Endothelial cell of umbilical vein (primary cell): ENCODE data around the gene SAMD10. TPM values are rescaled to one million over a fixed set of nuclear protein-coding genes. Genes with fewer than 3 reads are reported as not detected.

Source experiments
- BruUV-seq: library from RNA; stranded (reverse); fragments of 400-500 nt; replicated peaks from 2 replicates; lab custom pipeline; 2021; lab: Mats Ljungman, UMichigan
- CTCF ChIA-PET: fragments of 300-600, 350-600 bp; sonication (Branson Sonifier 250); formaldehyde crosslinking; loops from one replicate; lab custom pipeline; 2021; ENCODE audit warnings: antibody characterized with exemption, inconsistent platforms; lab: Charles Lee
- POLR2A ChIA-PET: fragments of 300-600, 350-600 bp; sonication (Branson Sonifier 250); formaldehyde crosslinking; loops from one replicate; lab custom pipeline; 2021; ENCODE audit warnings: antibody characterized with exemption, inconsistent platforms; lab: Charles Lee
- DNase-seq: peaks from one replicate; pipeline ENCODE4 v3.0.0-alpha.2; 2011; ENCODE audit warnings: low read depth, low spot score
- FAIRE-seq: peaks from 2 replicates; lab custom pipeline; 2011; peaks lifted over from hg19 to GRCh38; lab: Jason Lieb, UNC
- H2AFZ ChIP-seq: 2 replicates; pipeline ENCODE4 v1.6.0; 2012; ENCODE audit warnings: low read depth, low read length, control low read depth, inconsistent platforms
- H3K27ac ChIP-seq: 2 replicates; pipeline ENCODE4 v1.5.1; 2011; ENCODE audit warnings: low read depth, mild to moderate bottlenecking, control low read depth, low read length, moderate library complexity; ENCODE audit not compliant: insufficient read depth
- H3K27me3 ChIP-seq, 2 experiments: 2 replicates each; pipeline versions ENCODE4 v1.6.0 to v1.6.1; 2011; ENCODE audit warnings: low read length in 2 of 2, mixed read lengths in 1 of 2; ENCODE audit not compliant: control insufficient read depth in 2 of 2, insufficient read depth in 2 of 2
- H3K36me3 ChIP-seq, 2 experiments: 2 replicates in 1 of 2; 3 replicates in 1 of 2; pipeline ENCODE4 v1.5.1; 2011; ENCODE audit warnings: low read length in 2 of 2, mild to moderate bottlenecking in 1 of 2, moderate library complexity in 1 of 2; ENCODE audit not compliant: control insufficient read depth in 2 of 2, insufficient read depth in 2 of 2; ENCODE audit errors: extremely low read depth in 1 of 2
- H3K4me1 ChIP-seq: 3 replicates; pipeline ENCODE4 v1.5.1; 2011; ENCODE audit warnings: mild to moderate bottlenecking, low read length; ENCODE audit not compliant: control insufficient read depth, insufficient read depth; ENCODE audit errors: extremely low read depth
- H3K4me2 ChIP-seq: 2 replicates; pipeline ENCODE4 v1.6.1; 2011; ENCODE audit warnings: low read length, control low read depth, mixed read lengths; ENCODE audit not compliant: insufficient read depth
- H3K4me3 ChIP-seq, 3 experiments: fragments of 200-600 bp in 1 of 3; sonication (generic), shearing (Covaris generic) in 1 of 3; replicated peaks in 1 of 3; 2 replicates each; pipeline ENCODE4 v1.5.1; 2011 to 2016; ENCODE audit warnings: control low read depth in 3 of 3, low read length in 3 of 3, mild to moderate bottlenecking in 2 of 3, inconsistent platforms in 1 of 3, low read depth in 1 of 3, moderate library complexity in 1 of 3; ENCODE audit not compliant: insufficient read depth in 1 of 3
- H3K79me2 ChIP-seq: 2 replicates; pipeline ENCODE4 v1.6.0; 2012; ENCODE audit warnings: low read length, inconsistent platforms; ENCODE audit not compliant: control insufficient read depth, insufficient read depth
- H3K9ac ChIP-seq: replicated peaks from 2 replicates; pipeline ENCODE3; 2011; ENCODE audit warnings: low read length, control low read depth; ENCODE audit not compliant: insufficient read depth; ENCODE audit errors: extremely low read depth
- H3K9me1 ChIP-seq: replicated peaks from 3 replicates; pipeline ENCODE4 v1.6.0; 2011; ENCODE audit warnings: mild to moderate bottlenecking, low read length; ENCODE audit not compliant: control insufficient read depth, insufficient read depth; ENCODE audit errors: extremely low read depth
- H3K9me3 ChIP-seq: replicated peaks from 2 replicates; pipeline ENCODE4 v1.5.1; 2012; ENCODE audit warnings: low read length, inconsistent platforms; ENCODE audit not compliant: control insufficient read depth, insufficient read depth
- H4K20me1 ChIP-seq: replicated peaks from 2 replicates; pipeline ENCODE3; 2011; ENCODE audit warnings: mild to moderate bottlenecking, low read length; ENCODE audit not compliant: control insufficient read depth, insufficient read depth; ENCODE audit errors: extremely low read depth
- EZH2 ChIP-seq: IDR thresholded peaks from 2 replicates; pipeline ENCODE4 v1.6.1; 2012; ENCODE audit warnings: borderline replicate concordance, low read depth, mild to moderate bottlenecking, moderate library complexity, low read length, inconsistent platforms; ENCODE audit not compliant: severe bottlenecking
- FOS ChIP-seq: IDR thresholded peaks from 2 replicates; pipeline ENCODE4 v1.6.1; 2011; ENCODE audit warnings: mild to moderate bottlenecking, low read length, moderate library complexity, borderline replicate concordance; ENCODE audit not compliant: insufficient read depth
- GATA2 ChIP-seq: IDR thresholded peaks from 2 replicates; pipeline ENCODE4 v1.7.0; 2011; ENCODE audit warnings: low read depth, mild to moderate bottlenecking, moderate library complexity, mixed read lengths, low read length; ENCODE audit not compliant: insufficient read length, insufficient read depth
- JUN ChIP-seq: IDR thresholded peaks from 2 replicates; pipeline ENCODE4 v1.6.1; 2011; ENCODE audit warnings: borderline replicate concordance, low read depth; ENCODE audit not compliant: insufficient read length, insufficient read depth
- MAX ChIP-seq: IDR thresholded peaks from 2 replicates; pipeline ENCODE4 v1.6.1; 2011; ENCODE audit not compliant: insufficient read depth, insufficient read length
- MYC ChIP-seq: IDR thresholded peaks from one replicate; pipeline ENCODE4 v1.6.1; 2011; ENCODE audit warnings: mild to moderate bottlenecking, low read depth, low read length
- POLR2A ChIP-seq: IDR thresholded peaks from 2 replicates; pipeline ENCODE4 v1.6.1; 2012; ENCODE audit warnings: low read depth, mild to moderate bottlenecking, control low read depth, low read length
- POLR2AphosphoS5 ChIP-seq: IDR thresholded peaks from 2 replicates; pipeline ENCODE4 v1.6.1; 2012; ENCODE audit warnings: low read depth, mild to moderate bottlenecking, control low read depth, low read length, moderate library complexity; ENCODE audit not compliant: insufficient read depth
- dilution Hi-C: fragments of 300-500 bp; cut with MboI; formaldehyde crosslinking; loops from one replicate; pipeline ENCODE4 v1.15.0; 2019; ENCODE audit warnings: low sequenced_read_pairs; ENCODE audit not compliant: extremely low pct_ligation_motif_present
- intact Hi-C: fragments of 100-400 bp; cut with micrococcal nuclease; formaldehyde crosslinking; loops from one replicate; pipeline ENCODE4 v1.10.0; 2022
- polyA plus RNA-seq, 4 experiments: library from polyadenylated mRNA; depleted of rRNA in 3 of 4; stranded (reverse) in 3 of 4; unstranded in 1 of 4; fragments of >200 nt; gene quantifications; 2 replicates each; pipeline versions ENCODE4 v1.2.1 to v1.2.3, GENCODE V29; 2011 to 2012; ENCODE audit warnings: missing spikeins in 1 of 4
- total RNA-seq: library from RNA; stranded (reverse); gene quantifications from 2 replicates; pipeline ENCODE4 v1.2.3, GENCODE V29; 2021
- TF ChIP-seq, protein P1 (sequence below), 2 donors: IDR thresholded peaks; 1 replicate in 1 of 2; 2 replicates in 1 of 2; pipeline ENCODE4 v1.5.1; 2011; ENCODE audit warnings: low read length in 2 of 2, mild to moderate bottlenecking in 2 of 2, moderate library complexity in 2 of 2, control low read depth in 1 of 2, inconsistent platforms in 1 of 2, low read depth in 1 of 2; ENCODE audit not compliant: insufficient read depth in 1 of 2; ENCODE audit errors: extremely low read depth in 1 of 2

Gene SAMD10
- total and polyA plus RNA-seq, 2 donors (not counting 3 experiments of a cell fraction or from before 2014, with no cell fraction given), result 4.7 to 5.3 TPM

- Histone ChIP-seq H3K9me1 (no peaks in the 10 kb centered on the region), H3K4me1 (peaks cover 23% of the 10 kb centered on the region), H3K27me3 (no peaks in the 10 kb centered on the region), H3K9me3 (no peaks in the 10 kb centered on the region), H3K4me3 (no peak overlapping the region), H3K79me2 (no peaks in the 10 kb centered on the region), H3K36me3 (no peaks in the 10 kb centered on the region), H4K20me1 (no peaks in the 10 kb centered on the region), H3K9ac (no peak overlapping the region), H3K27ac (no peak overlapping the region), H2AFZ (no peak overlapping the region), H3K4me2 (no peak overlapping the region)
- BruUV-seq, result no TSS peak
- TF ChIP-seq, protein P1, sequence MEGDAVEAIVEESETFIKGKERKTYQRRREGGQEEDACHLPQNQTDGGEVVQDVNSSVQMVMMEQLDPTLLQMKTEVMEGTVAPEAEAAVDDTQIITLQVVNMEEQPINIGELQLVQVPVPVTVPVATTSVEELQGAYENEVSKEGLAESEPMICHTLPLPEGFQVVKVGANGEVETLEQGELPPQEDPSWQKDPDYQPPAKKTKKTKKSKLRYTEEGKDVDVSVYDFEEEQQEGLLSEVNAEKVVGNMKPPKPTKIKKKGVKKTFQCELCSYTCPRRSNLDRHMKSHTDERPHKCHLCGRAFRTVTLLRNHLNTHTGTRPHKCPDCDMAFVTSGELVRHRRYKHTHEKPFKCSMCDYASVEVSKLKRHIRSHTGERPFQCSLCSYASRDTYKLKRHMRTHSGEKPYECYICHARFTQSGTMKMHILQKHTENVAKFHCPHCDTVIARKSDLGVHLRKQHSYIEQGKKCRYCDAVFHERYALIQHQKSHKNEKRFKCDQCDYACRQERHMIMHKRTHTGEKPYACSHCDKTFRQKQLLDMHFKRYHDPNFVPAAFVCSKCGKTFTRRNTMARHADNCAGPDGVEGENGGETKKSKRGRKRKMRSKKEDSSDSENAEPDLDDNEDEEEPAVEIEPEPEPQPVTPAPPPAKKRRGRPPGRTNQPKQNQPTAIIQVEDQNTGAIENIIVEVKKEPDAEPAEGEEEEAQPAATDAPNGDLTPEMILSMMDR (IDR thresholded peaks at IDR 0.05; ENCODE audit: extremely low read depth in 1 of 2, insufficient read depth in 1 of 2, low read depth in 1 of 2, low read length in 2 of 2), result no peak
- TF ChIP-seq JUN (no peak), POLR2A (no peak), GATA2 (no peak), FOS (no peak), EZH2 (no peak), POLR2AphosphoS5 (no peak), MAX (no peak), MYC (no peak)
- ChIA-PET POLR2A (interaction anchor here (0.6 to 1.8 kb wide), 6 partner anchors 35 to 436 kb away, joined by 3 to 9 read pairs (median 4); partner anchors contain the start of genes HELZ2, TCEA2 and TPD52L2), CTCF (interaction anchor here (0.6 to 3.3 kb wide), 47 partner anchors 8 to 664 kb away, joined by 3 to 89 read pairs (median 5); partner anchors contain the start of genes ARFRP1, DNAJC5, GMEB2 and LKAAEAR1)
- FAIRE-seq (no peak), DNase-seq (no peak)
- intact Hi-C loops, result loop anchor here (1.0 to 2.0 kb wide), 3 partner anchors 65 to 478 kb away; no protein-coding TSS in a partner anchor
- dilution Hi-C loops, result no loop called here
These were observed 4.8 kb downstream of the SAMD10 start for GRCh38 chr20:63974402-63975200.
